ENCODE data around the gene ADAMTS2. TPM values are rescaled to one million over a fixed set of nuclear protein-coding genes. Genes with fewer than 3 reads are reported as not detected.

The ADAMTS2 gene
- total RNA-seq, 1 donor from 2014 or later = 23.5 TPM

- no peak for TF ChIP-seq CTCF (IDR thresholded peaks at IDR 0.05; ENCODE audit: partially characterized antibody, unreplicated experiment)
- Mint-ChIP-seq H3K27ac (ENCODE audit: unreplicated experiment) (no peak overlapping the region), H3K27me3 (ENCODE audit: unreplicated experiment) (peaks cover 5% of the 10 kb centered on the region), H3K9me3 (ENCODE audit: unreplicated experiment) (peaks cover 11% of the 10 kb centered on the region), H3K36me3 (ENCODE audit: unreplicated experiment) (peaks cover 19% of the 10 kb centered on the region), H3K4me3 (ENCODE audit: unreplicated experiment) (no peak overlapping the region), H3K4me1 (ENCODE audit: low read depth, unreplicated experiment) (peaks cover 4% of the 10 kb centered on the region)
- DNase-seq = peak; percentile 5
Measured at GRCh38 chr5:179302499-179303185, 42.6 kb downstream of the ADAMTS2 start.

- no peak for DNase-seq
- Mint-ChIP-seq H3K27ac (ENCODE audit: unreplicated experiment) (no peak overlapping the region), H3K4me3 (ENCODE audit: unreplicated experiment) (no peak overlapping the region), H3K4me1 (ENCODE audit: low read depth, unreplicated experiment) (peaks cover 9% of the 10 kb centered on the region), H3K27me3 (ENCODE audit: unreplicated experiment) (peaks cover 5% of the 10 kb centered on the region), H3K9me3 (ENCODE audit: unreplicated experiment) (peaks cover 10% of the 10 kb centered on the region), H3K36me3 (ENCODE audit: unreplicated experiment) (peaks cover 19% of the 10 kb centered on the region)
- no peak for TF ChIP-seq CTCF (IDR thresholded peaks at IDR 0.05; ENCODE audit: partially characterized antibody, unreplicated experiment)
Measured at GRCh38 chr5:179301796-179302195, 43.5 kb downstream of the ADAMTS2 start.

- peaks cover 11% of the 10 kb centered on the region for H3K9me3 Mint-ChIP-seq (ENCODE audit: unreplicated experiment)
- DNase-seq = no peak
- no peak overlapping the region for H3K27ac Mint-ChIP-seq (ENCODE audit: unreplicated experiment)
- peaks cover 14% of the 10 kb centered on the region for H3K4me1 Mint-ChIP-seq (ENCODE audit: low read depth, unreplicated experiment)
- H3K36me3 Mint-ChIP-seq (ENCODE audit: unreplicated experiment) = peaks cover 19% of the 10 kb centered on the region
- TF ChIP-seq CTCF (IDR thresholded peaks at IDR 0.05; ENCODE audit: partially characterized antibody, unreplicated experiment) = no peak
- H3K4me3 Mint-ChIP-seq (ENCODE audit: unreplicated experiment) = no peak overlapping the region
- peaks cover 5% of the 10 kb centered on the region for H3K27me3 Mint-ChIP-seq (ENCODE audit: unreplicated experiment)
Measured at GRCh38 chr5:179301376-179301775, 43.9 kb downstream of the ADAMTS2 start.

- Mint-ChIP-seq H3K27ac (ENCODE audit: unreplicated experiment) (no peak overlapping the region), H3K36me3 (ENCODE audit: unreplicated experiment) (peaks cover 16% of the 10 kb centered on the region), H3K9me3 (ENCODE audit: unreplicated experiment) (peaks cover 7% of the 10 kb centered on the region), H3K27me3 (ENCODE audit: unreplicated experiment) (peaks cover 2% of the 10 kb centered on the region), H3K4me3 (ENCODE audit: unreplicated experiment) (no peak overlapping the region), H3K4me1 (ENCODE audit: low read depth, unreplicated experiment) (peaks cover 15% of the 10 kb centered on the region)
- no peak for DNase-seq
- no peak for TF ChIP-seq CTCF (IDR thresholded peaks at IDR 0.05; ENCODE audit: partially characterized antibody, unreplicated experiment)
Measured at GRCh38 chr5:179300581-179301180, 44.6 kb downstream of the ADAMTS2 start.

Measured in glutamatergic neuron (in vitro differentiated cells).